Measurements from ENCODE around the gene GDI2. TPM values are rescaled to one million over a fixed set of nuclear protein-coding genes. Genes with fewer than 3 reads are reported as not detected.

GDI2 gene
- total RNA-seq, 2 donors from 2014 or later: 141 to 209 TPM

GRCh38 chr10:5736591-5736990 lies 76.6 kb downstream of the GDI2 start:
- H3K27me3 ChIP-seq (replicated peaks; ENCODE audit: insufficient read depth): no peaks in the 10 kb centered on the region
- ATAC-seq (ENCODE audit: insufficient number of reproducible peaks, low FRiP score, low read depth): no peak
- DNase-seq (ENCODE audit: low spot score): no peak
- no peaks in the 10 kb centered on the region for H3K9me3 ChIP-seq
- H3K4me1 ChIP-seq (ENCODE audit: control insufficient read depth in 1 of 2, low read depth in 2 of 2): no peaks in the 10 kb centered on the region
- peaks cover 14% of the 10 kb centered on the region for H3K36me3 ChIP-seq
- no peak overlapping the region for H3K4me3 ChIP-seq
- TF ChIP-seq CTCF (IDR thresholded peaks at IDR 0.05): no peak
- no peak overlapping the region for H3K27ac ChIP-seq

GRCh38 chr10:5735119-5735518 lies 78.1 kb downstream of the GDI2 start:
- no peak for TF ChIP-seq CTCF (IDR thresholded peaks at IDR 0.05)
- no peaks in the 10 kb centered on the region for H3K27me3 ChIP-seq (replicated peaks; ENCODE audit: insufficient read depth)
- H3K36me3 ChIP-seq: peaks cover 17% of the 10 kb centered on the region
- no peak overlapping the region for H3K27ac ChIP-seq
- no peaks in the 10 kb centered on the region for H3K4me1 ChIP-seq (ENCODE audit: control insufficient read depth in 1 of 2, low read depth in 2 of 2)
- ATAC-seq (ENCODE audit: insufficient number of reproducible peaks, low FRiP score, low read depth) (no peak), DNase-seq (ENCODE audit: low spot score) (no peak)
- no peak overlapping the region for H3K4me3 ChIP-seq
- no peaks in the 10 kb centered on the region for H3K9me3 ChIP-seq

- no peak overlapping the region for H3K4me3 ChIP-seq
- no peaks in the 10 kb centered on the region for H3K9me3 ChIP-seq
- no peak for TF ChIP-seq CTCF (IDR thresholded peaks at IDR 0.05)
- H3K4me1 ChIP-seq (ENCODE audit: control insufficient read depth in 1 of 2, low read depth in 2 of 2): no peaks in the 10 kb centered on the region
- peaks cover 14% of the 10 kb centered on the region for H3K36me3 ChIP-seq
- no peak for ATAC-seq (ENCODE audit: insufficient number of reproducible peaks, low FRiP score, low read depth)
- no peaks in the 10 kb centered on the region for H3K27me3 ChIP-seq (replicated peaks; ENCODE audit: insufficient read depth)
- no peak overlapping the region for H3K27ac ChIP-seq
- no peak for DNase-seq (ENCODE audit: low spot score)
Observed at GRCh38 chr10:5732141-5732540, 81.1 kb downstream of the GDI2 start.

- Histone ChIP-seq H3K4me3 (no peak overlapping the region), H3K27ac (no peak overlapping the region), H3K9me3 (no peaks in the 10 kb centered on the region), H3K27me3 (replicated peaks; ENCODE audit: insufficient read depth) (no peaks in the 10 kb centered on the region), H3K4me1 (ENCODE audit: control insufficient read depth in 1 of 2, low read depth in 2 of 2) (no peaks in the 10 kb centered on the region), H3K36me3 (peaks cover 16% of the 10 kb centered on the region)
- ATAC-seq (ENCODE audit: insufficient number of reproducible peaks, low FRiP score, low read depth) (no peak), DNase-seq (ENCODE audit: low spot score) (no peak)
- no peak for TF ChIP-seq CTCF (IDR thresholded peaks at IDR 0.05)
Observed at GRCh38 chr10:5731559-5731958, 81.7 kb downstream of the GDI2 start.

- Histone ChIP-seq H3K4me1 (ENCODE audit: control insufficient read depth in 1 of 2, low read depth in 2 of 2) (no peaks in the 10 kb centered on the region), H3K27ac (no peak overlapping the region), H3K27me3 (replicated peaks; ENCODE audit: insufficient read depth) (no peaks in the 10 kb centered on the region), H3K4me3 (no peak overlapping the region), H3K36me3 (peaks cover 16% of the 10 kb centered on the region), H3K9me3 (no peaks in the 10 kb centered on the region)
- DNase-seq (ENCODE audit: low spot score) (no peak), ATAC-seq (ENCODE audit: insufficient number of reproducible peaks, low FRiP score, low read depth) (no peak)
- TF ChIP-seq CTCF (IDR thresholded peaks at IDR 0.05): no peak
Observed at GRCh38 chr10:5730766-5731165, 82.5 kb downstream of the GDI2 start.

All from thoracic aorta (tissue), 2 donors.